ENCODE measurements around the gene RC3H1. TPM values are rescaled to one million over a fixed set of nuclear protein-coding genes. Genes with fewer than 3 reads are reported as not detected.
A peak's percentile ranks its signal among the peaks of the same experiment; 100 is the strongest.

RC3H1 gene
- total and polyA plus RNA-seq, 9 of the 15 experiments (the other 6 are each of a cell fraction or from before 2014, with no cell fraction given), result 2.4 to 31.7 (median 12.4) TPM

GRCh38 chr1:174023440-174023839, 1.3 kb upstream of the RC3H1 start (continued):
- TF ChIP-seq RERE (CRISPR knock-in tag; IDR thresholded peaks at IDR 0.05; ENCODE audit: borderline replicate concordance) (no peak), RAD21 (CRISPR knock-in tag; conservative IDR thresholded peaks at IDR 0.05 in 1 of 2, IDR thresholded peaks at IDR 0.05 in 1 of 2) (no peak), ZNF766 (CRISPR knock-in tag; conservative IDR thresholded peaks at IDR 0.05) (no peak), STAG1 (CRISPR knock-in tag; IDR thresholded peaks at IDR 0.05; ENCODE audit: borderline replicate concordance) (no peak), ZBTB43 (CRISPR knock-in tag; IDR thresholded peaks at IDR 0.05) (no peak), CHD4 (IDR thresholded peaks at IDR 0.05; ENCODE audit: insufficient read depth, insufficient replicate concordance, low read depth, low read length, poor library complexity, severe bottlenecking) (no peak), THRB (CRISPR knock-in tag; conservative IDR thresholded peaks at IDR 0.05) (no peak), ZNF583 (CRISPR knock-in tag; IDR thresholded peaks at IDR 0.05) (no peak), MLLT1 (IDR thresholded peaks at IDR 0.05) (peak in 1 of 2 experiments; percentile 72; a peak in 2 of 4 replicates), ELF1 (tag; IDR thresholded peaks at IDR 0.05) (peak; percentile 58; the same call in 1 of the 2 replicates), AFF1 (IDR thresholded peaks at IDR 0.05; ENCODE audit: low read depth in 1 of 2, partially characterized antibody in 2 of 2) (no peak)

Data from K562 (cell line).